HG03575 (cell line): ENCODE results near the gene MAPRE2.

ENCODE experiments used
- ATAC-seq: cut with Tn5 transposase; IDR thresholded peaks from one replicate; pipeline ENCODE4 v1.9.1; 2021; ENCODE audit not compliant: unreplicated experiment, insufficient number of reproducible peaks, low FRiP score; ENCODE audit errors: extremely low read depth

Gene MAPRE2

GRCh38 chr18:35040988-35041814 lies at the start of gene MAPRE2:
Gene MAPRE2, plus strand, starts transcription at chr18:35041413. Its CDS starts 127 bp downstream, at chr18:35041540.
- peak; percentile 34 for ATAC-seq

- ATAC-seq: no peak
These were observed 49.7 kb upstream of the MAPRE2 start for GRCh38 chr18:34991561-34991960.

GRCh38 chr18:34993289-34993688 lies 47.9 kb upstream of the MAPRE2 start:
- ATAC-seq: no peak

- no peak for ATAC-seq
These were observed 45.5 kb upstream of the MAPRE2 start for GRCh38 chr18:34995746-34996145.

GRCh38 chr18:34998661-34999060 lies 42.6 kb upstream of the MAPRE2 start:
- no peak for ATAC-seq

GRCh38 chr18:34999756-35000289 lies 41.4 kb upstream of the MAPRE2 start:
- no peak for ATAC-seq

GRCh38 chr18:35000457-35000856 lies 40.8 kb upstream of the MAPRE2 start:
- ATAC-seq: no peak

- no peak for ATAC-seq
These were observed 39.1 kb upstream of the MAPRE2 start for GRCh38 chr18:35002120-35002519.

- no peak for ATAC-seq
These were observed 35.1 kb upstream of the MAPRE2 start for GRCh38 chr18:35005963-35006577.

- ATAC-seq: no peak
These were observed 31.1 kb upstream of the MAPRE2 start for GRCh38 chr18:35010156-35010555.

- no peak for ATAC-seq
These were observed 30.2 kb upstream of the MAPRE2 start for GRCh38 chr18:35010993-35011392.

- ATAC-seq: no peak
These were observed 21.3 kb upstream of the MAPRE2 start for GRCh38 chr18:35019933-35020332.

- no peak for ATAC-seq
These were observed 18.7 kb upstream of the MAPRE2 start for GRCh38 chr18:35022426-35023001.

- ATAC-seq: no peak
These were observed 17.0 kb upstream of the MAPRE2 start for GRCh38 chr18:35024196-35024595.

- ATAC-seq: no peak
These were observed 16.2 kb upstream of the MAPRE2 start for GRCh38 chr18:35024965-35025364.

- ATAC-seq: no peak
These were observed 14.7 kb upstream of the MAPRE2 start for GRCh38 chr18:35026407-35027061.

GRCh38 chr18:35027206-35027605 lies 14.0 kb upstream of the MAPRE2 start:
- no peak for ATAC-seq

- no peak for ATAC-seq
These were observed 12.7 kb upstream of the MAPRE2 start for GRCh38 chr18:35028536-35028935.

GRCh38 chr18:35029103-35029502 lies 12.1 kb upstream of the MAPRE2 start:
- ATAC-seq: no peak
